ENCODE data around the gene RAB22A. TPM values are rescaled to one million over a fixed set of nuclear protein-coding genes. Genes with fewer than 3 reads are reported as not detected.
A peak's percentile ranks its signal among the peaks of the same experiment; 100 is the strongest.

The RAB22A gene
- total and polyA plus RNA-seq, 2 donors (not counting 1 experiment from before 2014, with no cell fraction given): 13.7 to 20.6 TPM

- Histone ChIP-seq H3K79me2 (ENCODE audit: control insufficient read depth, insufficient read depth, low read length) (no peaks in the 10 kb centered on the region), H2AFZ (ENCODE audit: low read length) (no peak overlapping the region), H3K4me2 (ENCODE audit: extremely low read depth, insufficient read depth, low read length) (no peak overlapping the region), H4K20me1 (ENCODE audit: control insufficient read depth, extremely low read depth, insufficient read depth, low read length) (no peaks in the 10 kb centered on the region), H3K27me3 (ENCODE audit: control insufficient read depth, insufficient read depth, low read length) (peaks cover 3% of the 10 kb centered on the region), H3K9ac (ENCODE audit: insufficient read depth, low read length) (no peak overlapping the region), H3K9me3 (ENCODE audit: control insufficient read depth, insufficient read depth, low read depth, low read length) (no peaks in the 10 kb centered on the region), H3K4me3 (replicated peaks in 1 of 4; ENCODE audit: control extremely low read depth in 1 of 4, insufficient read depth in 1 of 4, low read depth in 3 of 4, low read length in 4 of 4) (no peak overlapping the region), H3K4me1 (ENCODE audit: control insufficient read depth, extremely low read depth, insufficient read depth, low read length) (no peaks in the 10 kb centered on the region), H3K27ac (ENCODE audit: insufficient read depth, low read length) (no peak overlapping the region), H3K36me3 (ENCODE audit: control insufficient read depth, insufficient read depth, low read length) (no peaks in the 10 kb centered on the region)
- DNase-seq (ENCODE audit: low read depth in 2 of 2): no peak
- no peak for TF ChIP-seq CTCF (conservative IDR thresholded peaks at IDR 0.05 in 1 of 2, IDR thresholded peaks at IDR 0.05 in 1 of 2; ENCODE audit: low read depth in 1 of 2, low read length in 2 of 2)
- TF ChIP-seq EZH2 (IDR thresholded peaks at IDR 0.05; ENCODE audit: low read length, missing control alignments): no peak
These were observed 72.6 kb downstream of the RAB22A start for GRCh38 chr20:58382096-58382495.

GRCh38 chr20:58384821-58385220, 75.3 kb downstream of the RAB22A start:
- no peak overlapping the region for H2AFZ ChIP-seq (ENCODE audit: low read length)
- H3K9ac ChIP-seq (ENCODE audit: insufficient read depth, low read length): no peak overlapping the region
- H3K27ac ChIP-seq (ENCODE audit: insufficient read depth, low read length): no peak overlapping the region
- H3K36me3 ChIP-seq (ENCODE audit: control insufficient read depth, insufficient read depth, low read length): no peaks in the 10 kb centered on the region
- no peaks in the 10 kb centered on the region for H3K4me1 ChIP-seq (ENCODE audit: control insufficient read depth, extremely low read depth, insufficient read depth, low read length)
- H3K4me2 ChIP-seq (ENCODE audit: extremely low read depth, insufficient read depth, low read length): no peak overlapping the region
- H4K20me1 ChIP-seq (ENCODE audit: control insufficient read depth, extremely low read depth, insufficient read depth, low read length): no peaks in the 10 kb centered on the region
- H3K4me3 ChIP-seq (replicated peaks in 1 of 4; ENCODE audit: control extremely low read depth in 1 of 4, insufficient read depth in 1 of 4, low read depth in 3 of 4, low read length in 4 of 4): no peak overlapping the region
- no peak for TF ChIP-seq EZH2 (IDR thresholded peaks at IDR 0.05; ENCODE audit: low read length, missing control alignments)
- no peak for TF ChIP-seq CTCF (conservative IDR thresholded peaks at IDR 0.05 in 1 of 2, IDR thresholded peaks at IDR 0.05 in 1 of 2; ENCODE audit: low read depth in 1 of 2, low read length in 2 of 2)
- H3K79me2 ChIP-seq (ENCODE audit: control insufficient read depth, insufficient read depth, low read length): peaks cover 7% of the 10 kb centered on the region
- peaks cover 3% of the 10 kb centered on the region for H3K27me3 ChIP-seq (ENCODE audit: control insufficient read depth, insufficient read depth, low read length)
- DNase-seq (ENCODE audit: low read depth in 2 of 2): no peak
- no peaks in the 10 kb centered on the region for H3K9me3 ChIP-seq (ENCODE audit: control insufficient read depth, insufficient read depth, low read depth, low read length)

GRCh38 chr20:58388028-58388601, 78.6 kb downstream of the RAB22A start:
- TF ChIP-seq EZH2 (IDR thresholded peaks at IDR 0.05; ENCODE audit: low read length, missing control alignments) (no peak), CTCF (conservative IDR thresholded peaks at IDR 0.05 in 1 of 2, IDR thresholded peaks at IDR 0.05 in 1 of 2; ENCODE audit: low read depth in 1 of 2, low read length in 2 of 2) (no peak)
- H3K79me2 ChIP-seq (ENCODE audit: control insufficient read depth, insufficient read depth, low read length): peaks cover 40% of the 10 kb centered on the region
- no peaks in the 10 kb centered on the region for H3K9me3 ChIP-seq (ENCODE audit: control insufficient read depth, insufficient read depth, low read depth, low read length)
- H3K27me3 ChIP-seq (ENCODE audit: control insufficient read depth, insufficient read depth, low read length): no peaks in the 10 kb centered on the region
- H3K4me2 ChIP-seq (ENCODE audit: extremely low read depth, insufficient read depth, low read length): peak overlapping the region; percentile 72
- DNase-seq (ENCODE audit: low read depth in 2 of 2): no peak
- no peak overlapping the region for H3K9ac ChIP-seq (ENCODE audit: insufficient read depth, low read length)
- H3K4me3 ChIP-seq (replicated peaks in 1 of 4; ENCODE audit: control extremely low read depth in 1 of 4, insufficient read depth in 1 of 4, low read depth in 3 of 4, low read length in 4 of 4): peak overlapping the region in 2 of 4 experiments; percentile 73 to 86
- H3K27ac ChIP-seq (ENCODE audit: insufficient read depth, low read length): no peak overlapping the region
- H3K4me1 ChIP-seq (ENCODE audit: control insufficient read depth, extremely low read depth, insufficient read depth, low read length): no peaks in the 10 kb centered on the region
- peaks cover 2% of the 10 kb centered on the region for H3K36me3 ChIP-seq (ENCODE audit: control insufficient read depth, insufficient read depth, low read length)
- H2AFZ ChIP-seq (ENCODE audit: low read length): no peak overlapping the region
- H4K20me1 ChIP-seq (ENCODE audit: control insufficient read depth, extremely low read depth, insufficient read depth, low read length): no peaks in the 10 kb centered on the region
